H1 (cell line): ENCODE data around the gene TRIM62. TPM values are rescaled to one million over a fixed set of nuclear protein-coding genes. Genes with fewer than 3 reads are reported as not detected.

ENCODE experiments used
- KDM1A ChIP-seq: fragments of 200-600, 300-600 bp; sonication (generic); IDR thresholded peaks from 2 replicates; pipeline ENCODE4 v1.7.1; 2016; ENCODE audit warnings: mild to moderate bottlenecking, low read length, borderline replicate concordance
- PHF8 ChIP-seq: fragments of 200-600 bp; sonication (generic); conservative IDR thresholded peaks from 2 replicates; pipeline ENCODE4 v1.7.1; 2012; ENCODE audit warnings: low read depth, mild to moderate bottlenecking, inconsistent platforms, low read length, moderate library complexity
- POLR2A ChIP-seq, 2 experiments: IDR thresholded peaks; 1 replicate in 1 of 2; 2 replicates in 1 of 2; pipeline ENCODE4 v1.6.1; 2011; ENCODE audit warnings: low read depth in 2 of 2, low read length in 2 of 2, mild to moderate bottlenecking in 2 of 2; ENCODE audit errors: control extremely low read depth in 1 of 2
- TAF7 ChIP-seq: optimal IDR thresholded peaks from 2 replicates; pipeline ENCODE3; 2011; ENCODE audit warnings: low read depth, mild to moderate bottlenecking, inconsistent platforms, low read length, moderate library complexity, borderline replicate concordance
- polyA plus RNA-seq, 7 experiments: library from polyadenylated mRNA; depleted of rRNA in 3 of 7; stranded (reverse) in 5 of 7; unstranded in 2 of 7; fragments of >200 nt in 5 of 7; fragments of 200-250 nt in 2 of 7; gene quantifications; 1 replicate in 5 of 7; 2 replicates in 1 of 7; 4 replicates in 1 of 7; pipeline versions ENCODE4 v1.2.1 to v1.2.3, GENCODE V29; 2011 to 2013; ENCODE audit warnings: missing spikeins in 2 of 7, mixed read lengths in 2 of 7
- total RNA-seq: library from RNA; stranded (reverse); fragmentation: NEBNext Ultra II Directional; extraction: Animal tissue kit (Norgen Biotek cat#: 25700); gene quantifications from 2 replicates; pipeline ENCODE4 v1.2.1, GENCODE V29; 2021

TRIM62 gene
- total and polyA plus RNA-seq, 2 of the 8 experiments (the other 6 are each of a cell fraction or from before 2014, with no cell fraction given) = 6.3 to 10.8 TPM

DNA sequence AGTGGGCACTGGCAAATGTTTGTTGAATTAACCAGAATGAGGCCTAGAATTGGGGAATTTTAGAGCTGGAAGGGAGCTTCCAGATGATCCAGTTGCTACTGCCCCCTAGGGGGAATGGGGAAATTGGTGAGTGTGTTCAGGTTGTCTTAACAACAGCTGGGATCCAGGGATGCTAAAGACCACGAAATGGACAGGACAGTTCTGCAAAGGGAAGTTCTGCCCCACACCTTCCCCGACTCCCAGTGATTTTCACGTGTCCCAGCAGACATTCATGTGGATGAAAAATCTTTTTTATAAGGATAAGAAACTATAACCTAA, 33.9 kb downstream of the TRIM62 start (continued):
- TF ChIP-seq TAF7 (no peak), PHF8 (no peak), POLR2A (IDR thresholded peaks at IDR 0.05; ENCODE audit: control extremely low read depth in 1 of 2, low read depth in 2 of 2, low read length in 2 of 2) (no peak), KDM1A (no peak)
